ENCODE results near the gene MYL12B.
"Not testable (repeated sequence)": the region's sequence is repeated elsewhere in the genome, so short reads cannot be mapped to it uniquely, and the experiment has no call there.

MYL12B gene

DNA sequence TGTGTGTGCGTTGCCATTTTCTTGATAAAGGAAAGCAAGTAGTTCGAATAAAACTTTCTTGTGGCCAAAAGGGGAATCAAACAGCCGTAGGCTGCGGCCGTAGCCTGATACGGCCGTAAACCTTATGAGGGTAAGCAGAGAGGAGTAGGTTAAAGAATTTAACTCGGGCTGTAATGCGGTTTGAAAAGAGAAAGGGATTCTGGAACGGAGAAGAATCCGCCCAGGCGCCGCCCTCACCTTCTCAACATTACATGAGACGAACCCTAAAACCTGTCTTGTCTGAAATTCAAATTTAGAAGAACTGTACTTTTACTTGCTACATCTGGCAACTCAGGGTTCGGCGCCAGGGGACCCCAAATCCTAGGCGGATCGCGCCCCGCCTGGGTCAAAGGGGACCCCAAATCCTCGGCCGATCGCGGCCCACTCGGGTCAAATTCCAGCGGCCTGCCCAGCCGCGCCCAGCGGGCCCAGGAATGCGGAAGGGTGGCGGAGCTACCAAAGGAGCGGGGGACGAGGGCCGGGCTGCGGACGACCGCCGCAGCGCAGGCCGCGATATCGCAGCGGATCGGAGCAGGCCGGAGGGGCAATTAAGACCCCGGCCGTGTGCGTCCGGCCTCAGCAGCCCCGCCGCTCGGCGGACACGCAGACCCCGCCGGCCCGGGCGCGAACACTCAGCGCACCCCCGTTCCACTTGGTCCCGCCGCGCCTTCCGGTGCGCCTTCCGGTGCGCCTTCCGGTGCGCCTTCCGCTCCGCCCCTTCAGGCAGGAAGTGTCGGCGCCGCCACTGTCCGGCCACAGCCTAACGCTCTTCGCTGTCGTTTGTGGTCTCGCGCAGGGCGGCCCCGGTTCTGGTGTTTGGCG is at the start of gene MYL12B:
TSS of gene MYL12B (plus strand) at position 761 of the 861 bp plus-strand sequence. CDS start 10,766 bp downstream, outside the sequence.
- peak; percentile 82 for DNase-seq

DNA sequence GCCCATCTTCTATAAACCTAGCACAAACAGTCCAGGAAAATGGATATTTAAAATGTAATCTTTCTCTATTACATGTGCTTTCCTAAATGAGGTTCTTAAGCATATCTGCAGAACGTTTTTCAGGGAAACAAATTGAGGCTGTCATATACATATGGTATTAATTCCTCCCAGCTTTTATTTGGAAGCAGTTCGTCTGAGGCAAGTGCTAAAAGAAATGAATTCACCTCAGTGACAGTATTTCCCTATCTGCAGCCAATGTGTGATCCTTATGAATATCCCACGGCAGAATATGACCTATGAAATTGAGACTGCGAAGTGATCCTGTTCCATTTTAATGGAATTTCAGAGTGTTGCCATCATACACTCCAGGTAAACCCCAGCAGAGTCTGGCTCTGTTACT is 49.3 kb upstream of the MYL12B start:
- no peak for DNase-seq

DNA sequence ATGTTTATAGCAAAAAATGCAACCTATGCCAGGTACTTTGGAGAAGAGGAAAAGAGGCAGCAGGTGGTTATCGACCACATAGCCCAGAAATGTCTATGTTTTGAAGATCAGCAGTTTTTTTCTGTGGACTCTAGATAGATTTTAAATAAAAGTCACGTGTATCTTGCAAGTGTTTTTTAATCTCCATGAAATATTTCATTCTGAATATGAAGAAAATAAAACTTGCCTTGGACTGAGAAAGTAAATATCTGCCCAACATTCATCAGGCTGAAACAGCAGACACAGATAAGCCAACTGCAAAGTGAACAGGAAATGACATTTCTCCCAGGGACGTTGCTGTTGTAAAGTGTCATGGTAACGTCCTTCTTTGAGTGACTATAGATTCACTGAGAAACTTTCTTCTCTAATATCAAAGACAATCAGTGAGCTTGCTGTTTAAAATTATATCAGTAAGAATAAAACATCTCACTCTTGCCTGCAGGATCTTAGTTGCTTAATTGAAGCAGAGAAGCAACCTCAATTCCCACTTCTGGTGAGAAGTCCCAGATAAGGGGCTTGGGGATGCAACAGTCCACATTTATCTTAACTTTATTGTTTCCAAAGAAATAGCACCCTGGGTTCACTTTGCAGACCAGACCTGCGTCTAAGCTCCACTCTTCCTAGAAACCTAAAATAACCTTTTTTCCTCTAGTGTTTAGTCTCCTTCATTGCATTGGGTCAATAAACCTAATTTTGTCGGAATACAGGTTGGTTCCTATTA is 48.5 kb upstream of the MYL12B start:
- DNase-seq: no peak

DNA sequence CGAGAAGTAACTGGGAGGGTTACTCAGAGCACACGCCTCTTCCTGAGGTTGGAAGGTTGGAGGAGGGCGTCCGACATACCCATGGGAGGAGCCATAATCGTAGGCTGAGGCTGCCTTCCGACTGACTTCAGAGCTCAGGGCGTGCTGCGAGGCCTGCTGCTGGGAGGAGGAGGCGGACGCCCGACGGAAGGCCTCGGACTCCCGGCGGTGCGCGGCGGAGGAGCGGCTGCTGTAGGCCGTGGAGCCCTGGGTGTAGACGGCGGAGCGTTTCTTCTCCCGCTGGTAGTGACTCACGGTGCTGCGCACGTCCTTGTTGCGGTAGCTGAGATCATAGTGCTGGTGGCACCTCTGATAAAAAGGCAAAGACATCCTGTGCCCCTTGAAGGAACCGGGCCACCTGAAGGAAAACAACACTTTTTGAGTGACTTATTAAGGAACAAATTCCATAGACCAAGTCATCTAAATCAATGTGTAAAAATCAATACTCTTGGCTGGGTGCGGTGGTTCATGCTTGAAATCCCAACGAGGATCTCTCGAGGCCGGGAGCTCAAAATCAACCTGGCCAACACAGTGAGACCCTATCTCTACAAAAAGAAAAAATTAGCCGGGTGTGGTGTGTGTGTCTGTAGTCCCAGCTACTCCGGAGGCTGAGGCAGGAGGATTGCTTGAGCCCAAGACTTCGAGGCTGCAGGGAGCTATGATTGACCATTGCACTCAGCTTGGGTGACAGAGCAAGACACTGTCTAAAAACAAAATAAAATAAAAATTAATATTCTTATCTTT is 46.9 kb upstream of the MYL12B start:
- no peak for DNase-seq

DNA sequence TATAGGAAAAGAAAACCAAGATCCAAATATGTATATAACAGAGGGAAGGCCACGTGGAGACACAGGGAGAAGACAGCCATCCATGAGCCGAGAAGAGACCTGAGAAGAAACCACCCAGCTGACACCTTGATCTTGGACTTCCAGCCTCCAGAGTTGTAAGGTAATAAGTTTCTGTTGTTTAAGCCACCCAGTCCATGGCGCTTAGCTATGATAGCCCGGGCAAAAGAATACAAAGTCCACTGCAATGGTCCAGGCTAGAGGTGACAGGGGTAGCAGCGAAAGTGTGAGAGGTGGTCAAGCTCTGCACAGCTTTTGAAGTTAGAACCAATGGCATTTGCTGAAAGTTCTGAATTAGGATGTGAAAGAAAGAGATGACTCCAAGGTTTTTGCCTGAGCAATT is 44.9 kb upstream of the MYL12B start:
- no peak for DNase-seq

DNA sequence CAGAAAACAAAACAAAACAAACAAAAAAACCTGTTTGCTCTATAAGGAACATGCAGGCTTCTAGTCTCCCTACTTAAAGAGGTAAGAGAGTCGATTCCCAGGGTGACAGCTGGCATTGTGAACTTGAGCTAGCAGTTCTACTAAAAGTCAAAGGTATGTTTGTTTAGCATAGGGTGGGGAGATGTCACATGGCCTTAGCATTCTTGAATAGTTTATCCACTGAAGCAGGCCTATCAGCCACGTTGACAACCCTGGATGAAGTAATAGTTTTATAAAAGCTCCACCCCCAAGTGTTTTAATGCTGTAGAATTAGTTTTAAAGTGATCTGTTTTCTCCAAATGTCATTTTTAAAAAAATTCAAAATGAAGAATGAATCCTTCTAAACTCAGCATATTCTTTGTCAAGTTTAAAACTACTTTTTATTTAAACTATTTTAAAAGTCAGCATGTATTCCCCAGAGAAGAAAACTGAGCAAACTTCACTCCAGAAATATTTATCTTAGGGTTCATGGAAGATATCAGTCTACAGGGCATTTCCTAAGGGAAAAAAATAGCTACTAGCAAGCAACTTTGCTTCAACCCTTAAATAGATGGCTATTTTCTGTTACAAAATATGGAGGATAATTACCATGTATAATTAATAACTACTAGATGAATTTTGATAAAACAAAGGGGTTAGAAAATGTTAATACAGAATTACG is 43.8 kb upstream of the MYL12B start:
- DNase-seq: no peak

DNA sequence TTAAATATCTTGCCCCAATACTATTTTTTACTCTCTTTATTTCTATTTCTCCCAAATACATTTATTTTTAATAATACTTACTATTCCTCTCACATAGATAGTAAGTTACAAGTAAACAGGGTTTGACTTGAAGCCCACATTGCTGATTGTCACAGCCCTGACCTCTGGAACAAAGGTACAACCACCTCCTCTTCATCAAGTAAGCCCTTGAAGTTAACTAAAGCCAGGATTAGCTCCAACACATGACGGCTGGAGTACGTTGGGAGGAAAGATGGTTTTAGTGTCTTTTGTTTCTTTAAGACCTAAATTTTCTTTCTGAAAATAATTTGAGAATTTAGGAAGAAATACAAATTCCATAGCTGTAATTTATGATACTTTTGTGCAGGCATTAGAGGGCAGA is 43.1 kb upstream of the MYL12B start:
- no peak for DNase-seq

DNA sequence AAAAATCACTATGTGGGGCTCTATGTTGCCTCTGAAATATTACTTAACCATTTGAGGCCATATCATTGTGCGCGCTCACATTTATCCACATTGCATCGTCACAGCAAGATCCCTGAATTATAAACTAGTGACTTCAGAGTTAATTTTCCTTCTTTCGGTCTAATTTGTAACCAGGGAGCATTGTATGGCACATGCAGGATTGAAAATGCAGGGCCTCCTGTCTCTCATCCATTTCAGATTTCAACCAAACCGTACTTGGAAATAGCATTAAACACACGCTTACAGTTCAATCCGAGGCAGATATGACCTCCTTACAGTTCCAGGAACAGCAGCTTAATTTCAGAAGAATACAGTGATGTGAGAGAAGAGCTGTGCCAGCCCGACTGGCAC is 42.7 kb upstream of the MYL12B start:
- no peak for DNase-seq

DNA sequence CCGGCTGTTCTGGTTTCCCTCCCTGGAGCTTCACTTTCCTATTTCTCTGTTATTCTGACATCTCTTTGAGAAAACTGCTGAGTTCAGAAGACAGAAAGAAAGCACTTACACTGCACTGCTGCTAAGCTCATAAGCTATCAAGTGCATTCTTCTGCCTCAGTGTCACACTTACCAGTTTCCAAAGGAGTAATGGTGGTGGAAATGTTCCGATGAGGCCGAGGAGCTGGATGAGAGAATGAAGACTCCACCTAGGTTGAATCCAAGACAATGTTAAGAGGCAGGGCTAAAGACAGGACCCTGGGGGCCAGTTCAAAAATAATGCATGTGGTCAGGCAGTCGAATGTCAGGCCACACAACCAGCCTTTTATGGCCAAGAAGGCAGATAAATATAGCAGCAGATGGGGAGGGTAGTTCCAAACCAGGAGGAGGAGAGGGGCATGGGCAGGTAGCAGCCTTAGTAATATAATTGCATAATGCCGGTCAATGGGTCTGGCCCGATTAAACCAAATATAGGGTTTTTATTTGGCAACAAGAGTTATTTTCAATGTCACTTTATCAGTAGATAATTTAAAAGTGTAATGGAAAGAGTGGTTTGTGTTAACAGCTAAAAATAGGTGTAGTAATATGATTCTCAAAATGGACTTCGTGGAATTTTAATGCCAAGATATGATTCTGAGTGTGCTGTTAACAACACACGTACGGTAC is 42.1 kb upstream of the MYL12B start, which contains the start of gene MYOM1:
TSS of gene MYOM1 (minus strand) at position 338 of the 705 bp plus-strand sequence. CDS start 4,745 bp downstream, outside the sequence.
- no peak for DNase-seq

DNA sequence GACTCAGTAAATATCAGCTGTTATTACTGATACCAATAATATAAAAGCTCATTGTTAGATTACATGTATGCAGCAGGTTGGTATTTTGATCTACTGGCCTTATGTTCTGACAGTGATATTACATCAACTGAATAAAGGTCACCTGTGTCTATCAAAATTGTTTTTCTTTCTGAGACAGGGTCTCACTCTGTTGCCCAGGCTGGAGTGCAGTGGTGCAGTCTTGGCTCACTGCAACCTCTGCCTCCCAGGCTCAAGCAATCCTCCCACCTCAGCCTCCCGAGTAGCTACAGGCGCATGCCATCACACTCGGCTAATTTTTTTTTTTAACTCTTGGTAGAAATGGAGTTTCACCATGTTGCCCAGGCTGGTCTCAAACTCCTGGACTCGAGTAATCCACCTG is 41.1 kb upstream of the MYL12B start:
- not testable (repeated sequence) for DNase-seq

DNA sequence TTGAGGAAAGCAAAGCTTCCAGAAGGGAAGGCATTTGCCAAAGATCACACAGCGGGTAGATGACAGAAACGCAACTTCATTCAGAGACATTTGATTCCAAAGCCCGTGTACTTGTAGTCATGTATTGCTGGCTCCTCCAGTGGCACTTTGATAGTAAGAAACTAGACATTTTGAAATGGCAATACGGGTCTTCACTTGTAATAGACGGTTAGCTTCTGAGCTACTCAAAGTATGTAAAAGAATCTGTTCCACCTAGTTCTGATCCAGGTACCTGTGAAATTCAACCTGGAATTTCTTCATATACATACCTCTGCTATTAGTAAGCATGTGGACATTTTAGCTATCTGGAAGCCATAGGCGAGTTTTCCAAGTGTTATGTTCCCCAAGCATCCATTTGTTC is 40.4 kb upstream of the MYL12B start:
- DNase-seq: no peak

DNA sequence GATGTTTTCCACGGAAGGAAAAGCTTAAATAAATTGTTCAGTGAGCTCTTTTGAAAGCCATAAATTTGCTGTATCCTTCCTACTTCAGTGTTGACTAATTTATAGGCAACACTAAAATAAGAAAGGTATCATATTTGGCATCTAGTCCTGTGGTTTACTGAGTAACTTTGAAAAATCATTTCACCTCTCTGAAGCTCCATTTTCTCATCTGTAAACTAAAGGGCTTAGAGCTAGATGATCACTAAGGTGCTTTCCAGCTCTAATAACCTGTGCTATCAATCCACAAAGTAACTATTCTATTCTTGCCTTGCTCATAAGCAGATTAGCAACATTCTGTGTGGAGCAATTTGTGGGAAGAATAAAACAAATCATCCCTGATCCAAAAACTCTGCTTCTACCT is 38.6 kb upstream of the MYL12B start:
- no peak for DNase-seq

DNA sequence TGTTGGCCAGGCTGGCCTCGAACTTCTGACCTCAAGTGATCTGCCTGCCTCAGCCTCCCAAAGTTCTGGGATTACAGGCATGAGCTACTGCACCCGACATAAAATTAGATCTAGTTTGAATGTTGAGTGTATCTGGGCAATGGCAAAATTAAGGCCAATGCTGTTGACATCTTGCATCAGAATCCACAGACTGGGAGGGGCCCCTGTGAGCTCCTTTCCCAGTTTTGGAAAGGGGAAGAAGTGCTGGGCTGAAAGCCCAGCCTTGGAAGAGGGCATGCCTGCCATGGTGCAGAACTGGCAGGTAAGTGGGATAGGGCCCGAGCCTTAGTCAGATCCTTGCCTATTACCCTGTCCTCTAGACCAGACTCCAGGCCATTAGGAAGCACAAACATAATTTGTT is 37.7 kb upstream of the MYL12B start:
- no peak for DNase-seq

DNA sequence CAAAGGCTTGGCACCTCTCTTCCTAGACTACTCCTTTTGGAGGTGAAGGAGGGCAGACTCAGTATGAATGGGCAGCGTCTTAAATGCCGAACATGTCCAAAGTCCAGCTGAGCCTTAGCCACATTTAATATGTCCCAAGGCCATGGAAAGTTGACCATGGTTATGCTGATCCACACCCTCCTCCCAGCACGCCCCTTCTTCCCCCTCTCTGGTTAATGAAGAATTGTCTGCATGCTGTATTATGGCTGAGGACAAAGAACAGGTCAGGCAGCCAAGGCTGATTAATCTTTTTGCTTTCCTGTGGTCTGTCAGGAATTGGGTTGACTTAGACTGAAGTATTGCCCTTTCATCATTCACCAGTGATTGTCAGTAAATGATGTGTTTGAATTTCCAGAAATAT is 36.3 kb upstream of the MYL12B start:
- no peak for DNase-seq

DNA sequence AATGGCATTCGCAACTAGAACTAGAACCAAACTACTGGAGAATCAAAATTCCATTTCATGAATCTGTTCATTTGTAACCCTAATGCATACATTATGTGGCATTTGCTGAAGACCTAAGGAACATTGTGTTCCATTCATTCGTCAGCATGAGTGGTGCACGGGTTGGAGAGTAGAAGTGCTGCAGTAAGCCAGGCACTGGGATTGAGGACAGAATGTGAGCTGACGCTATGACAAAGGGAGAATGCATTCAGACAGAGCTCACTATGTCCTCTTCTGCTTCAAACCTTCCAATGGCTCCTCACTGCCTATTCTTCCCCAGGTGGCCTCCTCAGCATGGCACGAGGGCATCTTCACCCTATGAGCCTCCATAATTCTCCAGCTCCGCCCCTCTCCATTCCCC is 35.9 kb upstream of the MYL12B start:
- DNase-seq: no peak

DNA sequence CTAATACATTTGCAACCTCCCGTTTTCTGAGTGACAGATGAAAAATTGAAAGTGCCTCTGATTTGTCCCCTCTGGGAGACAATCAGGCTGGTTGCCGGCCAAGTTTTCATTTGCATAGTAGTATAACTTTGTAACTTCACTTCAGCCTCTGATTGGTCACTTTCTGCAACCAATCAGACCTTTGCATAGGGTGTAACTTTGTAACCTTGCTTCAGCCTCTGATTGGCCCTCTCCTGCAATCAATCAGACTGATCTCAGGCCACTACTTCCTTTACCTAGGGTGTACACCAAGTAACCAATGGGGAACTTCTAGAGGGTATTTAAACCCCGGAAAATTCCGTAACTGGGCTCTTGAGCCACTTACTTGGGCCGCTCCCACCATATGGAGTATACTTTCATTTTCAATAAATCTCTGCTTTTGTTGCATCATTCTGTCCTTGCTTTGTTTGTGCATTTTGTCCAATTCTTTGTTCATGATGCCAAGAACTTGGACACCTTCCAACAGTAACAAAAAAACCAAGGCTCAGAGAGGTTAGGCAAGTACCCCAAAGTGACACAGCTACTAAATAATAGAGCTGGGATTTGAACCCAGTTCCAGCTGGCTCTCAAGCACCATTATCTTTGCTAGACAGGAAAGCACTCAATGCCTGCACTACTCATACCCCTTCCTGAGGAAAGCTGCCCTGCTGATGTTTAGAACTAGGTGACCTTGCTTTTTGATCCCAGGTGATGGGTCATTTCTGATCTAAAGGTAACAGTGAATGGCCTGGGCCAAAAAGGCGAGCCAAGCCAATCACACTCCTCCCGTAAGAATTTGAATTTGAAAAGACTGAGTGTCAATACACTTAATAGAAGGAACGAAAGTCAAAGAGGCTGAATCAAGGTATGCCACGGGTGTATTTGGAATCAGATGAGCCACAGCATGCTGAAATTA is 31.3 kb upstream of the MYL12B start:
- DNase-seq: no peak

DNA sequence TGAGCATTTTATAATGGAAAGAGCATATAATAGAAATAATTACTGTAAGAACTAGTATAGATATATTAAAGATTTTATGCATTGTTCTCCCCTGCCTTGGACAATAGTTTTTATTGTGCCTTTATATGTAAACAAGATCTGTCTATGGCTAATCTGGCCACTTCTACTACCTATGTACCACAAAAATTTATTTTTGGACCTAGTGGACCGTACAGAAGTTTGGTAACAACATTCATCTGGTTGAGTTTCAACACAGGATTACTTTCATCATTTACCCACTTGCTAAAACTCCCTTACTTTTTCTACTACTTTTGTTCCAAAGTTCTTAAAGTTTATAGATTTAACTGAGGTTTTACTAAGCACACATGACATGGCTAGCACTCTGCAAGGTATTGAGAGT is 28.9 kb upstream of the MYL12B start:
- DNase-seq: no peak

DNA sequence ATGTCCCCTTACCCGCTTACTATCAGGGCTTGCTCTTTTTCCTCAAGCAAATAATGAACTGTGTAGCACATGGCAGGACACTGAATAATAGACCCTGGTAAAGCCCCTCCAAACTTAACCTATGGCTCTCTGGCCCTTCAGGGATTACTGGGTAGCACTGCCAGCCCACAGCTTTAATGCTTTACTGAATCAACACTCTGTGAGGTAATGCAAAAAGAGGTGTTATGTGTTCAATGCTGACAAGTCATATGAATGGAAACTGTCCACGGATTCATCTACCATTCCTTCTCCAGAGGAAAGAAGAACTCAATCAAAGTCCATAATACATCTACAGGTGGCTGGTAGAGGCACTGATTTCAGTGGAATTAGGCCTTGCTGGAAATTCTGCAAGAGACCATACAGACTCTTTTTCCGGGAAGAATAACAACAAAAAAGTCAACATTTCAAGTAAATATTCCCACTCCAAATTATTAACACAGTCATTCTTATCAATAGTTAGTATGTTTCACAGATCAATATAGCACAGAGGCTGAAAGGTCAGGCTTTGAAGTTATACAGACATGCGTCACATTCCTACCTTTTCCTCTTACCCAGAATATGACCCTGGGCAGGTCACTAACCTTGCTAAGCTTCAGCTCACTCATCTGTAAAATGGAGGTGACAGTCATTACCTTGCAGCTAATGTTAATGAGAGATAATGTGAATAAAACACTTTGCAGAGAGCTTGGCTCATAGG is 28.3 kb upstream of the MYL12B start:
- no peak for DNase-seq

DNA sequence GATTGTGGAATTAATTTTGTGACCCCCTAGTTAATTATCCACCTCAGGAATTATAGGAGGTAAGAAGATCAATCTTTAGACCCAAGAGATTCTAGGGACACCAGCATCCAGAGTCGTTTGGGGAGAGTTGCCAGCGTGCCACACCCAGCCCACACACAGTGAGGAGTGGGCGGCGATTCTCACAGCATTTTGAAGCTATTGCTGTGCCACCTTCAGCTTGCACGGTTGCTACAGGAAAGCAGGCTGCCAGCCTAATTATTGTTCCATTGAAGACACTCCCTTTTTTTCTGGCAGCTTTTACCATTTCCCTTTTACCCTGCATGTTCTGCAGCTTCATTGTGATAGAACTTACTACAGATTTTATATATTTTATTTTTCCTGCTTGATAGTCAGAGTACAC is 27.5 kb upstream of the MYL12B start:
- DNase-seq: peak; percentile 24

DNA sequence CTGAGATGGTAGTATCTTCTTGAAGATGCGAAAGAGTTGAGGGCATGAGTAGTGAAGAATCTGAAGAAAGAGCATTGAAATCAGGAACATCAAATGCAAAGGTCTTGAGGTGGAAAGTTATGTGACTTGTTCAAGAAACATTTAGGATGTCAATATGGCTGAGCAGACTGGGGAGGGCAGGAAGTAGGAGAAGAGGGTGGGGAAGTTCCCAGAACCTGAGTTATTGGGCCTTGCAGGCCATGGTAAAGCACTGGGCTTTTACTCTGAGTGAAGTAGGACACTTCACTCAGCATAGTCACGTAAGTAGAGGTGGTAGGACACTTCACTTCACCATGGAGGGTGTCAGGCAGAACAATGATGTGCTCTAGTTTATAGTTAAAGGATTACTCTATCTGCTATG is 26.1 kb upstream of the MYL12B start:
- no peak for DNase-seq

Data from activated CD4-positive, alpha-beta T cell treated with anti-CD3 and anti-CD28 coated beads for 48 hours (primary cell).